ENCODE measurements around the gene RBP7.

RBP7 gene

DNA sequence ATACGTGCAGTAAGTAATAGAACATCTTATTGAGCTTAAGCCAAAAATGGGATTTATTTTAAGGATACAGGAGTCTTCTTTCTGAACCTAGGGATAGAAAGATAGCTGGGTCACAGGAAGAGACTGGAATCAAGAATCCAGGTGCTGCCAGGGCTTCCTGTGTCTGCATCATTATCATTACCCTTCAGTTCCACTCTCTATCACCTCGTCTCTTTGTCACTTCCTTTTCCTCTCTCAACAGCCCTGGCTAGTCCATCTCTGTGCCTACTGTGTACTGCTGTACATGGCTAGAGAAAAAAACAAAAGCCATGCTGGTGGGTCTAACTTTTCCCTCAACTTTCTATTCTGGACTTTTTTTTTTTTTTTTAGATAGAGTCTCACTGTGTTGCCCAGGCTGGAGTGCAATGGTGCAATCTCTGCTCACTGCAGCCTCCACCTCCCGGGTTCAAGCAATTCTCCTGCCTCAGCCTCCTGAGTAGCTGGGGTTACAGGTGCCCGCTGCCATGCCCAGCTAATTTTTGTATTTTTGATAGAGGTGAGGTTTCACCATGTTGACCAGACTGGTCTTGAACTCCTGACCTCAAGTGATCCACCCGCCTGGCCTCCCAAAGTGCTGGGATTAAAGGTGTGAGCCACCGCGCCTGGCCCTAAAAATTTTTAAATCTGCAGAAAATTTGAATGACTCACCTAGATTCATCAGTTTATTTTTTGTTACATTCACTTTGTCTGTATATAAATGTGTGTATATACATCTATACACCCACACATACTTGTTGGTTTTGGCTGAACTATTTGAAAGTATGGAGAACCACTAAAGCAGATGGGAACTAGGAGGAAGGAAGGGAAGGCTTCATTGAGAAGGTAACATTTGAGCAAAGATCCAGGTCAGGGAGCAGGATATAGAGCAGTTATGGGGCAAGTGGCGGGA lies 67.7 kb downstream of the RBP7 start:
- no peak for DNase-seq (ENCODE audit: insufficient read length, low spot score)
- FAIRE-seq, result no peak

DNA sequence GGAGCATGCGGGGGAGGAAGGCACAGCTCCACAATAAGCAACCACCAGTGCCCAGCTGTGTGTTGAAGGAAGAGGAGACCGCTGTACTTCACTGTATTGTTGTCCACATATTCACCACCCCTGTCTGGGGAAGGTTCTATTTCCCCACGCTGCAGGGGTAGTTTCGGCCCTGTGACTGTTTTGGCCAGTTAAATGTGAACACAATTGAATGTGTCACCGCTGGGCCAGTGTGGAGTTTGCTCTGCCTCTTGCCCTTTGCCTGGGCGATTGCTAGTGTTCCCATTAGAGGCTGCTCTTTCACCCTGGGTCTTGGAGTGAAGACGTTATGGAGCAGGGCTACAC lies 68.3 kb downstream of the RBP7 start:
- FAIRE-seq (no peak), DNase-seq (ENCODE audit: insufficient read length, low spot score) (no peak)

All from GM19239 (cell line).